ENCODE measurements around the gene CHRDL1. TPM values are rescaled to one million over a fixed set of nuclear protein-coding genes. Genes with fewer than 3 reads are reported as not detected.

Gene CHRDL1
- polyA plus RNA-seq, 1 donor from 2014 or later, result 2.0 TPM

- Histone ChIP-seq H4K20me1 (ENCODE audit: insufficient read depth) (no peaks in the 10 kb centered on the region), H3K27ac (ENCODE audit: low read length) (no peak overlapping the region), H3K9me3 (ENCODE audit: low read length) (no peaks in the 10 kb centered on the region), H3F3A (ENCODE audit: insufficient read depth, low read length, poor library complexity, severe bottlenecking) (no peaks in the 10 kb centered on the region), H2AFZ (ENCODE audit: low read depth, low read length) (no peak overlapping the region), H3K27me3 (ENCODE audit: insufficient read depth, low read depth, low read length) (no peaks in the 10 kb centered on the region), H3K79me2 (replicated peaks; ENCODE audit: insufficient read depth, low read length) (no peaks in the 10 kb centered on the region), H3K4me2 (ENCODE audit: low read length) (no peak overlapping the region), H3K9me2 (ENCODE audit: insufficient read depth, low read length) (no peaks in the 10 kb centered on the region), H3K4me3 (ENCODE audit: low read length) (no peak overlapping the region), H3K36me3 (ENCODE audit: insufficient read depth, low read length) (no peaks in the 10 kb centered on the region), H3K9ac (ENCODE audit: low read length) (no peak overlapping the region)
- no peak for TF ChIP-seq SMC3 (conservative IDR thresholded peaks at IDR 0.05; ENCODE audit: poor library complexity)
- TF ChIP-seq REST (IDR thresholded peaks at IDR 0.05; ENCODE audit: borderline replicate concordance), result no peak
- TF ChIP-seq CTCF (IDR thresholded peaks at IDR 0.05; ENCODE audit: poor library complexity, severe bottlenecking), result no peak
- TF ChIP-seq MXI1 (conservative IDR thresholded peaks at IDR 0.05; ENCODE audit: poor library complexity, severe bottlenecking), result no peak
- no peak for TF ChIP-seq EP300 (conservative IDR thresholded peaks at IDR 0.05; ENCODE audit: poor library complexity, severe bottlenecking)
- TF ChIP-seq EZH2 (IDR thresholded peaks at IDR 0.05; ENCODE audit: borderline replicate concordance, insufficient read depth, low read length, poor library complexity, severe bottlenecking), result no peak
- TF ChIP-seq RAD21 (conservative IDR thresholded peaks at IDR 0.05), result no peak
- no peak for TF ChIP-seq POLR2AphosphoS5 (IDR thresholded peaks at IDR 0.05)
- no peak for TF ChIP-seq TAF1 (IDR thresholded peaks at IDR 0.05; ENCODE audit: low read depth)
These were observed 45.0 kb downstream of the CHRDL1 start for GRCh38 chrX:110750526-110751189.

GRCh38 chrX:110748256-110748806, 47.3 kb downstream of the CHRDL1 start:
- no peak overlapping the region for H2AFZ ChIP-seq (ENCODE audit: low read depth, low read length)
- H3K4me2 ChIP-seq (ENCODE audit: low read length), result no peak overlapping the region
- H3K27me3 ChIP-seq (ENCODE audit: insufficient read depth, low read depth, low read length), result no peaks in the 10 kb centered on the region
- H3K4me3 ChIP-seq (ENCODE audit: low read length), result no peak overlapping the region
- H3K79me2 ChIP-seq (replicated peaks; ENCODE audit: insufficient read depth, low read length), result no peaks in the 10 kb centered on the region
- no peaks in the 10 kb centered on the region for H3F3A ChIP-seq (ENCODE audit: insufficient read depth, low read length, poor library complexity, severe bottlenecking)
- H3K36me3 ChIP-seq (ENCODE audit: insufficient read depth, low read length), result no peaks in the 10 kb centered on the region
- no peaks in the 10 kb centered on the region for H3K9me3 ChIP-seq (ENCODE audit: low read length)
- TF ChIP-seq MXI1 (conservative IDR thresholded peaks at IDR 0.05; ENCODE audit: poor library complexity, severe bottlenecking) (no peak), TAF1 (IDR thresholded peaks at IDR 0.05; ENCODE audit: low read depth) (no peak), REST (IDR thresholded peaks at IDR 0.05; ENCODE audit: borderline replicate concordance) (peak; percentile 63), POLR2AphosphoS5 (IDR thresholded peaks at IDR 0.05) (peak; percentile 71), EP300 (conservative IDR thresholded peaks at IDR 0.05; ENCODE audit: poor library complexity, severe bottlenecking) (peak; percentile 87)
- no peaks in the 10 kb centered on the region for H3K9me2 ChIP-seq (ENCODE audit: insufficient read depth, low read length)
- H3K27ac ChIP-seq (ENCODE audit: low read length), result peak overlapping the region; percentile 47
- no peak overlapping the region for H3K9ac ChIP-seq (ENCODE audit: low read length)
- no peaks in the 10 kb centered on the region for H4K20me1 ChIP-seq (ENCODE audit: insufficient read depth)

Measured in neural cell (in vitro differentiated cells).